Body of pancreas (tissue), 4 donors: Measurements from ENCODE around the gene TSPAN32.

ENCODE experiments used
- POLR2A ChIP-seq, 3 donors: fragments of 450-650 bp; IDR thresholded peaks; one replicate each; pipeline ENCODE4 v1.6.1; 2016; ENCODE audit warnings: antibody characterized with exemption in 3 of 3, mild to moderate bottlenecking in 2 of 3
- TF ChIP-seq, protein P1 (sequence below), 7 experiments: fragments of 450-650 bp in 4 of 7; fragments of 200-600 bp in 3 of 7; sonication (generic) in 3 of 7; IDR thresholded peaks; one replicate each; pipeline ENCODE4 v1.5.1; 2016 to 2019; ENCODE audit warnings: antibody characterized with exemption in 7 of 7

GRCh38 chr11:2346586-2347307 is 44.9 kb downstream of the TSPAN32 start:
- TF ChIP-seq, protein P1, sequence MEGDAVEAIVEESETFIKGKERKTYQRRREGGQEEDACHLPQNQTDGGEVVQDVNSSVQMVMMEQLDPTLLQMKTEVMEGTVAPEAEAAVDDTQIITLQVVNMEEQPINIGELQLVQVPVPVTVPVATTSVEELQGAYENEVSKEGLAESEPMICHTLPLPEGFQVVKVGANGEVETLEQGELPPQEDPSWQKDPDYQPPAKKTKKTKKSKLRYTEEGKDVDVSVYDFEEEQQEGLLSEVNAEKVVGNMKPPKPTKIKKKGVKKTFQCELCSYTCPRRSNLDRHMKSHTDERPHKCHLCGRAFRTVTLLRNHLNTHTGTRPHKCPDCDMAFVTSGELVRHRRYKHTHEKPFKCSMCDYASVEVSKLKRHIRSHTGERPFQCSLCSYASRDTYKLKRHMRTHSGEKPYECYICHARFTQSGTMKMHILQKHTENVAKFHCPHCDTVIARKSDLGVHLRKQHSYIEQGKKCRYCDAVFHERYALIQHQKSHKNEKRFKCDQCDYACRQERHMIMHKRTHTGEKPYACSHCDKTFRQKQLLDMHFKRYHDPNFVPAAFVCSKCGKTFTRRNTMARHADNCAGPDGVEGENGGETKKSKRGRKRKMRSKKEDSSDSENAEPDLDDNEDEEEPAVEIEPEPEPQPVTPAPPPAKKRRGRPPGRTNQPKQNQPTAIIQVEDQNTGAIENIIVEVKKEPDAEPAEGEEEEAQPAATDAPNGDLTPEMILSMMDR (IDR thresholded peaks at IDR 0.05): no peak
- no peak for TF ChIP-seq POLR2A (IDR thresholded peaks at IDR 0.05)
